Posterior vena cava (tissue), 2 donors: ENCODE results near the gene PI16. TPM values are rescaled to one million over a fixed set of nuclear protein-coding genes. Genes with fewer than 3 reads are reported as not detected.
A peak's percentile ranks its signal among the peaks of the same experiment; 100 is the strongest.
"Not testable (repeated sequence)": the region's sequence is repeated elsewhere in the genome, so short reads cannot be mapped to it uniquely, and the experiment has no call there.

Experiments used
- DNase-seq: peaks from one replicate; pipeline ENCODE4 v3.0.0-alpha.2; 2020; ENCODE audit warnings: low spot score
- intact Hi-C, 2 donors: fragments of 100-400 bp; cut with DNase I; formaldehyde crosslinking; loops; one replicate each; pipeline versions ENCODE4 v1.14.1 to v1.14.2; 2022 to 2023
- total RNA-seq, 2 donors: library from RNA; stranded (reverse); fragmentation: NEBNext Ultra II Directional; extraction: Animal tissue kit (Norgen Biotek cat#: 25700); gene quantifications; one replicate each; pipeline ENCODE4 v1.2.1, GENCODE V29; 2021
- donor health status: DM: yes; HTN: yes; CAD: no.
- donor health status: DM: yes; HTN: yes; CAD: no.

Gene PI16
- total RNA-seq, 2 donors from 2014 or later = 51.4 to 221 TPM

DNA sequence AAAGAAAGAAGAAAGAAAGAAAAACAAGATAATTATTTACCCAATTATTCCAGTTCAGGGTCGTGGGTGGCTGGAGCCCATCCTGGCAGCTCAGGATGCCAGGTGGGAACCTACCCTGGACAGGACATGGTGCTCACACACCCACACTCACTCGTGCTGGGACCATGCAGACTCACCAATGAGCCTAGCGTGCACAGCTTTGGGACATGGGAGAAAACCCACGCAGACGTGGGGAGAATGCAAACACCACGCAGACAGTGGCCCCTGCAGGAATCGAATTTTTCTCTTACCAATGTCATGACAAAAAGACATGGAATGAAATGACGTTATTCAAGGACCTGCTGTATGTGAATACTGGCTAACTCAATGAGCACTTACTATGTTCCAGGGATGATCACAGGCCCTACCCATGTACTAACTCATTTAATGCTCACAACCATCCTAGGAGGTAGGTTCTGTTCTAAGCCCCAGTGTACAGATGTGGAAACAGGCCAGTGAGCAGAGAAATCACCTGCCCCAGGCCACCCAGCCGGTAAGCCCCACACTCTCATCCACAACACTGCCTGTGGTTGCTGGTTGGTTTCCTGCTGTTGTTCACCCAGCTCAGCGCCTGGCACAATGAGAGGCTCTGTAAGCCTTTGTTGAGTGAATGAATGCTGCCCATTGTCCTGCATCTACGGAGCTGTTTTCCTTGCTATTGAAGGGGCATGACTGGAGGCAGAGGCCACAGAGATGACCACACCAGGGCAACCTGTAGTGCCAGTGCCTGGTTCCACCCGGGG is 6.8 kb upstream of the PI16 start:
- intact Hi-C loops = no loop called here
- DNase-seq = peak; percentile 46

DNA sequence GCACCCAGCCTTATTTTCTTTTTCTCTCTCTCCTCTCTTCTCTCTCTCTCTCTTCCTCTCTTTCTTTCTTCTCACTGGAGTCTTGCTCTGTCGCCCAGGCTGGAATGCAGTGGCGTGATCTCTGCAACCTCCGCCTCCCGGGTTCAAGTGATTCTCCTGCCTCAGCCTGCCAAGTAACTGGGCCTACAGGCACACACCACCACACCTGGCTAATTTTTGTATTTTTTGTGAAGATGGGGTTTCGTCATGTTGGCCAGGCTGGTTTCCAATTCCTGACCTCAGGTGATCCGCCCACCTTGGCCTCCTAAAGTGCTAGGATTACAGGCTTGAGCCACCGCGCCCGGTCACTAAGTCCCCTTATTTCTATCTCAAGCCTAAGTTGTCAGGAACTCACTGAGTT is 5.5 kb upstream of the PI16 start:
- peak; percentile 40 for DNase-seq
- intact Hi-C loops = not testable (repeated sequence)

GRCh38 chr6:36949636-36950035 is 4.9 kb upstream of the PI16 start:
- no peak for DNase-seq
- intact Hi-C loops = no loop called here

DNA sequence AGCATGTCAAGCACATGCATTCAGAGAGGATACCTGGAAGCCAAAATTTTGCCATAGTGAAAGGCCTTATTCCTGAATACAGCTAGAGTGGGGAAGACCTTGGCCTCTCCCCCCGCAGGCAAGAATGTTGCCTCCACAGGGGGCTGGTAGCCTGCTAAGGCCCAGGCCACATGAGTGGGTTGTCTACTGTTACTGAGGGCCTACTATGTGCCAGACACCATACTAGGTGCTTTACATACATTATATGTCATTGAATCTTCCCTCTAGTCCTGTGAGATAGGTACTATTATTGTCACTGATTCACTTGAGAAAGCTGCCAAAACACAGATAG is 642 bp upstream of the PI16 start:
- DNase-seq = no peak
- intact Hi-C loops = no loop called here

DNA sequence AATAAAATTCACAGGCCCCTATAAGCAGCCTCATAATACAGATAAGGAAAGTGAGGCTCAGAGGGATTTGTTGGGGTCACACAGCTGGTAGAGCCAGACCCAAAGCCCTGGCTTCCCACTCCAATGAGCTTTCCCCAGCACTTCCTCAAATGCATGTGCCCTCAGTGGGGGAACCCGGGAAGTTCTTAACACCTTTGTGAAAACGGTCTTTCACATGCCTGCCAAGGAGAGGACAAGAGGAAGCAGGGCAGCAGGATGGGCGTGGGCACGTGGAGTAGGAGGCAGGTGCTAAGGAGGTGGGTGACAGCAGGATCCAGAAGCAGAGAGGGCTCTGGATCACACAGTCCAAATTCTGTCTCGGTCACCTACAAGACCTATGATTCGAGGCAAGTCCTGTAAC is 598 bp downstream of the PI16 start:
- peak; percentile 16 for DNase-seq
- intact Hi-C loops = no loop called here

GRCh38 chr6:36955671-36956445 is 1.3 kb downstream of the PI16 start:
- intact Hi-C loops = no loop called here
- DNase-seq = peak; percentile 74

GRCh38 chr6:36956446-36956820 is 1.9 kb downstream of the PI16 start:
- intact Hi-C loops = no loop called here
- DNase-seq = no peak

GRCh38 chr6:36957773-36958271 is 3.3 kb downstream of the PI16 start:
- DNase-seq = peak; percentile 72

DNA sequence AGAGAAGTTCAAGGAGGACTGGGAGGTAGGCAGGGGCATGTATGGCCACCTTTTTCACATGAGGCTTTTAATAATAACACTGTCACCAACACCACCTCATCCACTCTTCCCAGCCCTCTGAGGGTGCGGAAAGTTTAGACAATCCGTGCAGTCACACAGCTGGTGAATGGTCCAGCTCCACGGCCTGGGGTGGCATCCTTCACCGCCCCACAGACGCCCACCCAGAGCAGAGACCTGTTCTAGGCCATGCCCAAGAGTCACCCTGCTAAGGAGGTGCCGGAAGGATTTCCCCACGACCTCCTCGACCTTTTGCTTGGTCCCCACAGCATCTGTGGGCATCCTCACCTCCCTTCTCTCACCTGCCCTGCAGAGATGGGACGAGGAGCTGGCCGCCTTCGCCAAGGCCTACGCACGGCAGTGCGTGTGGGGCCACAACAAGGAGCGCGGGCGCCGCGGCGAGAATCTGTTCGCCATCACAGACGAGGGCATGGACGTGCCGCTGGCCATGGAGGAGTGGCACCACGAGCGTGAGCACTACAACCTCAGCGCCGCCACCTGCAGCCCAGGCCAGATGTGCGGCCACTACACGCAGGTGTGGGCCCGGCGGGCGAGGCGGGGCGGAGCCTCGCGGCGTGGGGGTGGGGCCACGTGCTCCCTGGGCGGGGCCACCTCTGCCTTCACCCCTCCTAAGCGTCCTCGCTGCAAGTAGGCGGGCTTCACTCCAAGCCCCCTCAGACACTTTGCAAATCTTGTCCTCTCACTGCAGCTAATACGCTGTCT is 4.4 kb downstream of the PI16 start:
- intact Hi-C loops = no loop called here
- DNase-seq = peak; percentile 80

More at GRCh38 chr6:36957773-36958271, 3.3 kb downstream of the PI16 start:
- intact Hi-C loops = no loop called here

- DNase-seq = no peak
- intact Hi-C loops = no loop called here
Observed at GRCh38 chr6:36959555-36960250, 5.2 kb downstream of the PI16 start.

DNA sequence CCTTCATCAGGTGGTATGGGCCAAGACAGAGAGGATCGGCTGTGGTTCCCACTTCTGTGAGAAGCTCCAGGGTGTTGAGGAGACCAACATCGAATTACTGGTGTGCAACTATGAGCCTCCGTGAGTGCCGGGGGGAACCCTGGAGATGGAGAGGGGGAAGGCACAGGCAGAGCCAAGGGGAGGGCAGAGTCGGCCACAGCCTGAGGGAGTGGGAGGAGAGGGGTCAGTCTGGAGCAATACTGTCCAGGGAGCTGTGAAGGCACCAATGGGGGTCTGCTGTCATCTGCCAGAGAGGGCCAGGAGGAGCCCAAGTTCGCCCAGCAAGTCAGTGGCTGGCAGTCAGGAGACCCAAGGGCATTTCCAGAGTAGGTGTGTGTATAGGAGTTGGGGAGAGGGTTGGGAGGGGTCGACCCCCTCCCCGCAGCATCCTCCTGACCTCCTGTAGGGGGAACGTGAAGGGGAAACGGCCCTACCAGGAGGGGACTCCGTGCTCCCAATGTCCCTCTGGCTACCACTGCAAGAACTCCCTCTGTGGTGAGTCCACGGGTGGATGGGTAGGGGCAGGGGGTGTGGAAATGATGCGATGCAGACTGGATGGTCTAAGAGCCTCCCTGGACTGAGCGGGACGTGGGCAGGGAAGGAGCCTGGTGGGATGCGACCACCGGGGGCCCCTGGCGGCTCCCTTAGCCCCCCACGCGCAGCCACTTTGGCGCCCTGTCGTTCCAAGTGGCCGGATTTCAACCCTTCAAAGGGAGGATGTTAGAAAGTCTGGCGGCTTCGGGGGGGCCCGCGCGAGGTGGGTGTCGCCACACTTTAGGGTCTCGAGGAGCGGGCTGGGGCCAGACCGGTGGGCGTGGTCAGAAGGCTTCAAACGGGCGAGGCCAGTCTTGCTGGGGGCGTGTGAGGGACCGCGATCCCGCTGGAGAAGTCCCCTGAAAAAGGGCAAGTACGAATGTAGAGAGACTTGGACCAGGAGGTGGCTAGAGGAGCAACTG is 7.2 kb downstream of the PI16 start:
- intact Hi-C loops = no loop called here
- peak; percentile 80 for DNase-seq

DNA sequence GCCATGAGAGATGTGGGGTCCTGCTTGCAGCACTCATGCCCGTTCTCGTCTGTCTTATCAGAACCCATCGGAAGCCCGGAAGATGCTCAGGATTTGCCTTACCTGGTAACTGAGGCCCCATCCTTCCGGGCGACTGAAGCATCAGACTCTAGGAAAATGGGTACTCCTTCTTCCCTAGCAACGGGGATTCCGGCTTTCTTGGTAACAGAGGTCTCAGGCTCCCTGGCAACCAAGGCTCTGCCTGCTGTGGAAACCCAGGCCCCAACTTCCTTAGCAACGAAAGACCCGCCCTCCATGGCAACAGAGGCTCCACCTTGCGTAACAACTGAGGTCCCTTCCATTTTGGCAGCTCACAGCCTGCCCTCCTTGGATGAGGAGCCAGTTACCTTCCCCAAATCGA is 8.3 kb downstream of the PI16 start:
- peak; percentile 93 for DNase-seq
- intact Hi-C loops = no loop called here

- intact Hi-C loops = no loop called here
- DNase-seq = peak; percentile 79
Observed at GRCh38 chr6:36963451-36964290, 9.1 kb downstream of the PI16 start.

- DNase-seq = peak; percentile 58
- intact Hi-C loops = no loop called here
Observed at GRCh38 chr6:36964349-36964748, 9.8 kb downstream of the PI16 start.

DNA sequence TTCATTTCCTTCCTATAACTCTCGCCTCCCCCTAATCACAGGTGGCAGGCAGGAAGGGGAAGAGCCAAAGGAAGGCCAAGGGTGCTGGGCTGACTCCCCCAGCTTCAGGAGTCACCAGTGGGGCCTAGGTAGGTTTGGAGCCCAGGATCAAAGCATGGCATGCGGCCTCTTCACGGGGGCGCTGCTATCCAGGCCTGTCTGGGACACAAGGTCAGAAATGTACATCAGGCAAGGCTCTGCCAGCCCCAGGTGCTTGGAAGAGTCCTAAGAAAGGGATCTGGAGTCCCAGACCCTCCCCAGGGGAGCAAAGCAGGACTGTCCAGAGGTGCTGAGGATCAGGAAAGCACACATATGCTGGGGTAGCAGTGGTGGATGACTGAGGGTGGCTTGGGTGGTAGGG is 10.4 kb downstream of the PI16 start:
- no peak for DNase-seq
- intact Hi-C loops = no loop called here

GRCh38 chr6:36967301-36967700 is 12.8 kb downstream of the PI16 start:
- DNase-seq = no peak
- intact Hi-C loops = no loop called here

DNA sequence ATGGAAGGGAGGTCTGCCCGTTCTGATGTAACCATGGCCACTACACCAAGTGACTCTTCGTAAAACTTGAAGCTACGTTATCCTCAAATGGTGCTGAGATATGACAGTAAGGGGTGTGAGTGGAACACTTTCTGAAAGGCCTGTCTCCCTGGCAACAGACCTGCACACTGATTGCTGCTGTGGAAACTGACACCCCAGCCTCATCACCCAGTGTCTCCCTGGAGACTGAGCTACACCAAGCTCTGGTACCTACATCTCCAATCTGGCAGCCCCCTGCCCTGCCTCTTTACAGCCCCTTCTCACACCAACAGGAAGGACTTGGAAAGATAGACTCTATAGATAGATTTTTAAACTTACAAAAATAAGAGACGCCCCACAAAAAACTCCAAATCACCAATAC is 13.2 kb downstream of the PI16 start:
- intact Hi-C loops = no loop called here
- DNase-seq = peak; percentile 43
